PC-9 (cell line): ENCODE data around the gene ADRB1.

Experiments
- EZH2 ChIP-seq: fragments of 200-600 bp; sonication (generic); IDR thresholded peaks from 2 replicates; pipeline ENCODE4 v1.8.0; 2017; ENCODE audit warnings: antibody characterized with exemption, low read depth
- TF ChIP-seq, protein P1 (sequence below): fragments of 200-600 bp; sonication (generic); conservative IDR thresholded peaks from 2 replicates; pipeline ENCODE4 v1.6.1; 2017; ENCODE audit warnings: mixed run types, antibody characterized with exemption, mild to moderate bottlenecking, moderate library complexity

DNA sequence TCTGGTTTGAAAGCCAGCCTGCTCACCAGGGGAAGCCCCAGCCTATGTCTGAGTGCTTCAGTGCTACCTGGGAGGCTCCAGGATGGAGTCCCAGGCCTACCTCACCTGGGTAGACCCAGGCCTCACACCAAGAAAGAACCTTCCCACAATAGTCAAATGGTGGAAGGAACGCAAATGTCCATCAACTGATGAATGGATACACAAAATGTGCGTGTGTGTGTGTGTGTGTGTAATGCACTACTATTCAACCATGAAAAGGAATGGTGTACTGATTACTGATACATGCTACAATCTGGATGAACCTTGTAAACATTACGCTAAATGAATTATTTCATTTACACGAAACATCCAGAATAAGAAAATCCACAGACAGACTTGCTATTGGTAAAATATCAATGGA is 15.2 kb upstream of the ADRB1 start:
- TF ChIP-seq, protein P1, sequence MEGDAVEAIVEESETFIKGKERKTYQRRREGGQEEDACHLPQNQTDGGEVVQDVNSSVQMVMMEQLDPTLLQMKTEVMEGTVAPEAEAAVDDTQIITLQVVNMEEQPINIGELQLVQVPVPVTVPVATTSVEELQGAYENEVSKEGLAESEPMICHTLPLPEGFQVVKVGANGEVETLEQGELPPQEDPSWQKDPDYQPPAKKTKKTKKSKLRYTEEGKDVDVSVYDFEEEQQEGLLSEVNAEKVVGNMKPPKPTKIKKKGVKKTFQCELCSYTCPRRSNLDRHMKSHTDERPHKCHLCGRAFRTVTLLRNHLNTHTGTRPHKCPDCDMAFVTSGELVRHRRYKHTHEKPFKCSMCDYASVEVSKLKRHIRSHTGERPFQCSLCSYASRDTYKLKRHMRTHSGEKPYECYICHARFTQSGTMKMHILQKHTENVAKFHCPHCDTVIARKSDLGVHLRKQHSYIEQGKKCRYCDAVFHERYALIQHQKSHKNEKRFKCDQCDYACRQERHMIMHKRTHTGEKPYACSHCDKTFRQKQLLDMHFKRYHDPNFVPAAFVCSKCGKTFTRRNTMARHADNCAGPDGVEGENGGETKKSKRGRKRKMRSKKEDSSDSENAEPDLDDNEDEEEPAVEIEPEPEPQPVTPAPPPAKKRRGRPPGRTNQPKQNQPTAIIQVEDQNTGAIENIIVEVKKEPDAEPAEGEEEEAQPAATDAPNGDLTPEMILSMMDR = no peak
- TF ChIP-seq EZH2 = no peak
